Left renal pelvis (tissue), 4 donors: ENCODE results near the gene FNDC3B. TPM values are rescaled to one million over a fixed set of nuclear protein-coding genes. Genes with fewer than 3 reads are reported as not detected.
"Not testable (repeated sequence)": the region's sequence is repeated elsewhere in the genome, so short reads cannot be mapped to it uniquely, and the experiment has no call there.

Source experiments
- DNase-seq, 4 donors: peaks; one replicate each; pipeline ENCODE4 v3.0.0-alpha.2; 2013; ENCODE audit warnings: low read depth in 4 of 4, low spot score in 3 of 4
- polyA plus RNA-seq, 4 donors: library from polyadenylated mRNA; unstranded; fragments of 120-200 nt; gene quantifications; one replicate each; pipeline ENCODE4 v1.2.1, GENCODE V29; 2013; ENCODE audit not compliant: insufficient read length in 4 of 4

Gene FNDC3B
- polyA plus RNA-seq, 4 donors, result 53.4 to 72.8 (median 68.4) TPM

GRCh38 chr3:172249039-172249438, 209.7 kb downstream of the FNDC3B start:
- DNase-seq, result no peak

GRCh38 chr3:172251211-172251610, 211.8 kb downstream of the FNDC3B start:
- no peak for DNase-seq

GRCh38 chr3:172253200-172253599, 213.8 kb downstream of the FNDC3B start:
- DNase-seq, result no peak

GRCh38 chr3:172254542-172254941, 215.2 kb downstream of the FNDC3B start:
- DNase-seq, result no peak

GRCh38 chr3:172255321-172255720, 215.9 kb downstream of the FNDC3B start:
- not testable (repeated sequence) for DNase-seq

GRCh38 chr3:172256101-172256734, 216.8 kb downstream of the FNDC3B start:
- no peak for DNase-seq

GRCh38 chr3:172257648-172258400, 218.4 kb downstream of the FNDC3B start:
- no peak for DNase-seq

- DNase-seq, result no peak
Observed at GRCh38 chr3:172258624-172259023, 219.2 kb downstream of the FNDC3B start.

GRCh38 chr3:172259111-172259541, 219.7 kb downstream of the FNDC3B start:
- DNase-seq, result no peak

- no peak for DNase-seq
Observed at GRCh38 chr3:172259726-172260248, 220.4 kb downstream of the FNDC3B start.

- no peak for DNase-seq
Observed at GRCh38 chr3:172260381-172260780, 221.0 kb downstream of the FNDC3B start.

- no peak for DNase-seq
Observed at GRCh38 chr3:172261054-172261453, 221.7 kb downstream of the FNDC3B start.

GRCh38 chr3:172262991-172263608, 223.7 kb downstream of the FNDC3B start:
- no peak for DNase-seq

- DNase-seq, result no peak
Observed at GRCh38 chr3:172263781-172264486, 224.6 kb downstream of the FNDC3B start.

- no peak for DNase-seq
Observed at GRCh38 chr3:172266103-172266502, 226.7 kb downstream of the FNDC3B start.

- no peak for DNase-seq
Observed at GRCh38 chr3:172268425-172268824, 229.0 kb downstream of the FNDC3B start.

GRCh38 chr3:172268868-172269267, 229.5 kb downstream of the FNDC3B start:
- no peak for DNase-seq

- DNase-seq, result no peak
Observed at GRCh38 chr3:172270557-172271166, 231.3 kb downstream of the FNDC3B start.

- no peak for DNase-seq
Observed at GRCh38 chr3:172271386-172271976, 232.1 kb downstream of the FNDC3B start.

- DNase-seq, result no peak
Observed at GRCh38 chr3:172272698-172273097, 233.3 kb downstream of the FNDC3B start.
